SH-SY5Y (cell line): ENCODE results near the gene C1orf74.

Experiments used
- GATA2 ChIP-seq: IDR thresholded peaks from 2 replicates; pipeline ENCODE4 v1.6.1; 2011; ENCODE audit warnings: mild to moderate bottlenecking, low read depth, low read length
- GATA3 ChIP-seq: IDR thresholded peaks from 2 replicates; pipeline ENCODE4 v1.6.1; 2011; ENCODE audit warnings: low read depth, mild to moderate bottlenecking, low read length, moderate library complexity

DNA sequence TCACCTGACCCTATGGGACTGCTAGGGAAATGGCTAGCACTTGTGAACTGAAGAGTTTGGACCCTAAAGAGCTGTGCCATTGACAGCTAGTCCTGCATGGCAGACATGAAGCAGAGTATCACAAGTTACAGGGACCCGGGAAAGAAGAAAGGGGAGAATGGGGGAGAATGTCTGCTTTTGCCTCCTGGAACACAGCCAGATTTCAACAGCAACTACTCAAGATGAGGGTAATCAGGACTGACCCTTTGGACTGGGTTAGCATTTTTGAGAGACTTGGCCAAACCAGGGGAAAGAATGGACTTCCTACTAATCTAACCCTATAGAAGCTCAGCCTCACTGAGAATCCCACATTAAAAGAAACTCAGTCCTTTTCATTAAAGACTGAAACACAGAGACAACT lies 34.7 kb upstream of the C1orf74 start:
- TF ChIP-seq GATA3, result no peak
- TF ChIP-seq GATA2, result no peak
